HepG2 (cell line): ENCODE data around the gene MRPS11.

Source experiments
- CHD4 ChIP-seq: fragments of 200-600 bp; sonication (generic); IDR thresholded peaks from 2 replicates; pipeline ENCODE4 v1.7.0; 2017; ENCODE audit warnings: mild to moderate bottlenecking, low read length, borderline replicate concordance
- EP300 ChIP-seq, 3 experiments: sonication (generic) in 1 of 3; formaldehyde crosslinking in 1 of 3; IDR thresholded peaks; 2 replicates each; pipeline versions ENCODE4 v1.5.1 to v1.6.1; 2011 to 2020; ENCODE audit warnings: low read depth in 2 of 3, low read length in 2 of 3, borderline replicate concordance in 1 of 3, improper control_type of control experiment in 1 of 3, mild to moderate bottlenecking in 1 of 3, missing genetic modification reagents in 1 of 3, moderate library complexity in 1 of 3
- KAT7 ChIP-seq: IDR thresholded peaks from 2 replicates; pipeline ENCODE4 v1.6.1; 2018; ENCODE audit warnings: borderline replicate concordance, missing compliant biosample characterization
- RXRA ChIP-seq: sonication (generic); formaldehyde crosslinking; IDR thresholded peaks from 2 replicates; pipeline ENCODE4 v1.5.1; 2020; ENCODE audit warnings: missing genetic modification reagents
- SOX13 ChIP-seq, 3 experiments: fragments of 450-650 bp in 1 of 3; sonication (generic) in 1 of 3; formaldehyde crosslinking in 1 of 3; IDR thresholded peaks in 2 of 3; conservative IDR thresholded peaks in 1 of 3; 2 replicates each; pipeline versions ENCODE4 v1.5.0 to v1.6.1; 2016 to 2020; ENCODE audit warnings: antibody characterized with exemption in 1 of 3, mild to moderate bottlenecking in 1 of 3, missing compliant biosample characterization in 1 of 3, missing genetic modification reagents in 1 of 3, moderate library complexity in 1 of 3
- TCF7 ChIP-seq: sonication (generic); IDR thresholded peaks from 2 replicates; pipeline ENCODE4 v1.6.1; 2016; ENCODE audit warnings: antibody characterized with exemption, low read depth
- ZKSCAN1 ChIP-seq: fragments of 150-350 bp; IDR thresholded peaks from 2 replicates; pipeline ENCODE4 v1.6.1; 2014; ENCODE audit warnings: low read length
- ZNF235 ChIP-seq: sonication (generic); formaldehyde crosslinking; IDR thresholded peaks from 2 replicates; pipeline ENCODE4 v1.8.1; 2023; ENCODE audit warnings: mild to moderate bottlenecking, missing genetic modification reagents, borderline replicate concordance
- TF ChIP-seq, protein P1 (sequence below): sonication (generic); formaldehyde crosslinking; IDR thresholded peaks from 2 replicates; pipeline ENCODE4 v1.5.0; 2020; ENCODE audit warnings: mild to moderate bottlenecking, missing genetic modification reagents, moderate library complexity

GRCh38 chr15:88467073-88467934, at the start of gene MRPS11, which contains the start of gene MRPL46:
- TF ChIP-seq TCF7 (no peak), RXRA (CRISPR knock-in tag) (peak; percentile 70; the same call in 1 of the 2 replicates), KAT7 (CRISPR knock-in tag) (no peak), SOX13 (IDR thresholded peaks at IDR 0.05) (no peak), SOX13 (CRISPR knock-in tag; conservative IDR thresholded peaks at IDR 0.05 in 1 of 2, IDR thresholded peaks at IDR 0.05 in 1 of 2) (no peak), EP300 (IDR thresholded peaks at IDR 0.05; ENCODE audit: low read depth in 2 of 2, low read length in 2 of 2) (no peak; a peak in 1 of 4 replicates), EP300 (CRISPR knock-in tag; IDR thresholded peaks at IDR 0.05; ENCODE audit: borderline replicate concordance) (no peak), ZNF235 (CRISPR knock-in tag) (0 out of 2 replicates have a peak, but pooled peaks have one; percentile 67), ZKSCAN1 (no peak), CHD4 (no peak)
- TF ChIP-seq, protein P1, sequence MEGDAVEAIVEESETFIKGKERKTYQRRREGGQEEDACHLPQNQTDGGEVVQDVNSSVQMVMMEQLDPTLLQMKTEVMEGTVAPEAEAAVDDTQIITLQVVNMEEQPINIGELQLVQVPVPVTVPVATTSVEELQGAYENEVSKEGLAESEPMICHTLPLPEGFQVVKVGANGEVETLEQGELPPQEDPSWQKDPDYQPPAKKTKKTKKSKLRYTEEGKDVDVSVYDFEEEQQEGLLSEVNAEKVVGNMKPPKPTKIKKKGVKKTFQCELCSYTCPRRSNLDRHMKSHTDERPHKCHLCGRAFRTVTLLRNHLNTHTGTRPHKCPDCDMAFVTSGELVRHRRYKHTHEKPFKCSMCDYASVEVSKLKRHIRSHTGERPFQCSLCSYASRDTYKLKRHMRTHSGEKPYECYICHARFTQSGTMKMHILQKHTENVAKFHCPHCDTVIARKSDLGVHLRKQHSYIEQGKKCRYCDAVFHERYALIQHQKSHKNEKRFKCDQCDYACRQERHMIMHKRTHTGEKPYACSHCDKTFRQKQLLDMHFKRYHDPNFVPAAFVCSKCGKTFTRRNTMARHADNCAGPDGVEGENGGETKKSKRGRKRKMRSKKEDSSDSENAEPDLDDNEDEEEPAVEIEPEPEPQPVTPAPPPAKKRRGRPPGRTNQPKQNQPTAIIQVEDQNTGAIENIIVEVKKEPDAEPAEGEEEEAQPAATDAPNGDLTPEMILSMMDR (CRISPR knock-in tag), result no peak; the same call in 1 of the 2 replicates
